AG04450 (cell line): ENCODE results near the gene CES2. TPM values are rescaled to one million over a fixed set of nuclear protein-coding genes. Genes with fewer than 3 reads are reported as not detected.
"Not testable (repeated sequence)": the region's sequence is repeated elsewhere in the genome, so short reads cannot be mapped to it uniquely, and the experiment has no call there.

ENCODE experiments used
- CTCF ChIA-PET: fragments of 300-600, 350-600 bp; formaldehyde crosslinking; extraction: SDS; loops from one replicate; lab custom pipeline; 2022; ENCODE audit warnings: antibody characterized with exemption, inconsistent platforms; lab: Charles Lee
- POLR2A ChIA-PET: fragments of 350-600 bp; formaldehyde crosslinking; extraction: SDS; loops from one replicate; lab custom pipeline; 2021; ENCODE audit warnings: antibody characterized with exemption, inconsistent platforms; lab: Yijun Ruan, JAX
- DNase-seq: peaks from one replicate; pipeline ENCODE4 v3.0.0-alpha.2; 2011; ENCODE audit warnings: low read depth, low spot score
- H3K27ac ChIP-seq: one replicate; pipeline ENCODE4 v1.5.1; 2012; ENCODE audit warnings: low read depth, low read length, control low read depth
- H3K27me3 ChIP-seq: one replicate; pipeline ENCODE4 v1.6.0; 2012; ENCODE audit warnings: low read length; ENCODE audit not compliant: control insufficient read depth, insufficient read depth
- H3K4me3 ChIP-seq: 2 replicates; pipeline ENCODE4 v1.5.1; 2011; ENCODE audit warnings: mild to moderate bottlenecking, low read depth, low read length, control low read depth
- H3K9me3 ChIP-seq: 2 replicates; pipeline ENCODE4 v1.5.1; 2012; ENCODE audit warnings: low read length; ENCODE audit not compliant: control insufficient read depth, insufficient read depth
- polyA plus RNA-seq: library from polyadenylated mRNA; depleted of rRNA; stranded (reverse); fragments of >200 nt; gene quantifications from 2 replicates; pipeline ENCODE4 v1.2.3, GENCODE V29; 2011
- TF ChIP-seq, protein P1 (sequence below): IDR thresholded peaks from 2 replicates; pipeline ENCODE4 v1.5.1; 2011; ENCODE audit warnings: low read depth, low read length, control low read depth, inconsistent platforms

Gene CES2
- polyA plus RNA-seq, 1 experiment, result 20.7 TPM

GRCh38 chr16:66894948-66895688 is 40.2 kb upstream of the CES2 start:
- ChIA-PET POLR2A (interaction anchor here (1.0 to 1.8 kb wide), 2 partner anchors 32 to 38 kb away, joined by 3 to 4 read pairs; no protein-coding TSS in a partner anchor), CTCF (interaction anchor here (0.6 to 5.6 kb wide), 30 partner anchors 9 to 260 kb away, joined by 3 to 77 read pairs (median 5); partner anchors contain the start of genes CDH16, CES3 and RRAD)
- no peak for DNase-seq
- H3K27me3 ChIP-seq, result no peaks in the 10 kb centered on the region
- H3K9me3 ChIP-seq, result no peaks in the 10 kb centered on the region
- H3K27ac ChIP-seq, result peak overlapping the region; percentile 11
- TF ChIP-seq, protein P1, sequence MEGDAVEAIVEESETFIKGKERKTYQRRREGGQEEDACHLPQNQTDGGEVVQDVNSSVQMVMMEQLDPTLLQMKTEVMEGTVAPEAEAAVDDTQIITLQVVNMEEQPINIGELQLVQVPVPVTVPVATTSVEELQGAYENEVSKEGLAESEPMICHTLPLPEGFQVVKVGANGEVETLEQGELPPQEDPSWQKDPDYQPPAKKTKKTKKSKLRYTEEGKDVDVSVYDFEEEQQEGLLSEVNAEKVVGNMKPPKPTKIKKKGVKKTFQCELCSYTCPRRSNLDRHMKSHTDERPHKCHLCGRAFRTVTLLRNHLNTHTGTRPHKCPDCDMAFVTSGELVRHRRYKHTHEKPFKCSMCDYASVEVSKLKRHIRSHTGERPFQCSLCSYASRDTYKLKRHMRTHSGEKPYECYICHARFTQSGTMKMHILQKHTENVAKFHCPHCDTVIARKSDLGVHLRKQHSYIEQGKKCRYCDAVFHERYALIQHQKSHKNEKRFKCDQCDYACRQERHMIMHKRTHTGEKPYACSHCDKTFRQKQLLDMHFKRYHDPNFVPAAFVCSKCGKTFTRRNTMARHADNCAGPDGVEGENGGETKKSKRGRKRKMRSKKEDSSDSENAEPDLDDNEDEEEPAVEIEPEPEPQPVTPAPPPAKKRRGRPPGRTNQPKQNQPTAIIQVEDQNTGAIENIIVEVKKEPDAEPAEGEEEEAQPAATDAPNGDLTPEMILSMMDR, result peak; percentile 93
- H3K4me3 ChIP-seq, result no peak overlapping the region

DNA sequence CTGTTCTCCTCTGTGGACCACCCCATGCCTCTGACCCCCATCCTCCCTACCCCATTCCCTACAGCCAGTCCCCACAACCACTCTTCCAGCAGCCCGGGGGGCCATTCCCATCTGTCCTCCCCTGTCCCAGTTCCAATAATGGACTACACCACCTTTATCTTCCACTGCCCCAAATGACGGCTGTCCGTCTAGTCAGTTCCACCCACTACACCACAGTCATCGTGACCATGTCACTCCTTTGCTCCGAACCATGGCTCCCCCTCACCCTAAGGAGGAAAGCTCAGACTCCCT is 39.7 kb upstream of the CES2 start:
- DNase-seq, result no peak
- ChIA-PET POLR2A (interaction anchor here (1.0 to 1.8 kb wide), 2 partner anchors 31 to 38 kb away, joined by 3 to 4 read pairs; no protein-coding TSS in a partner anchor), CTCF (interaction anchor here (0.6 to 5.6 kb wide), 25 partner anchors 9 to 260 kb away, joined by 3 to 77 read pairs (median 5); partner anchors contain the start of genes CDH16, CES3 and RRAD)
- Histone ChIP-seq H3K9me3 (no peaks in the 10 kb centered on the region), H3K27me3 (no peaks in the 10 kb centered on the region), H3K4me3 (no peak overlapping the region), H3K27ac (no peak overlapping the region)
- TF ChIP-seq, protein P1, result no peak

DNA sequence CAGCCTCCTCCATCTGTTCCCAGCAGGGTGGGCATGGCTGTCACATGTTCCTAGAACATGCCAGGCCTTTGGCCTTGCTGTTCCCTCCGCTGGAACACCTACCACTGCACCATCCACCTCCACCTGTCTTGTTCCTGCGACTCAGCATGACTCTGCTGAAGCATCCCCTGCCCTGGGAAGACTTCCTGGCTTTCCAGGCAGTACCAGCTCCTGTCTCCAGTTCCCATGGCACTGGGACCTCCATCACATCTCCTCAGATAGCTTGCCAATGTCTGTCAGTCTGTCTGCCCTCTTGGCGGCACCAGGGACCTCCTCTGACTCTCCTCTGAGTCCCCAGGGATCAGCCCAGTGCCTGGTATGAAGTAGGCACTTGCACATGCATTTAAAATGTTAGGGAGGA is 39.3 kb upstream of the CES2 start:
- TF ChIP-seq, protein P1, result no peak
- Histone ChIP-seq H3K27ac (no peak overlapping the region), H3K4me3 (no peak overlapping the region), H3K9me3 (no peaks in the 10 kb centered on the region), H3K27me3 (no peaks in the 10 kb centered on the region)
- CTCF ChIA-PET, result interaction anchor here (0.8 to 5.6 kb wide), 19 partner anchors 9 to 259 kb away, joined by 3 to 77 read pairs (median 6); partner anchors contain the start of genes CDH16, CES3 and RRAD
- no peak for DNase-seq
- POLR2A ChIA-PET, result interaction anchor here (1.8 kb wide), 1 partner anchor 38 kb away, joined by 4 read pairs; no protein-coding TSS in a partner anchor

DNA sequence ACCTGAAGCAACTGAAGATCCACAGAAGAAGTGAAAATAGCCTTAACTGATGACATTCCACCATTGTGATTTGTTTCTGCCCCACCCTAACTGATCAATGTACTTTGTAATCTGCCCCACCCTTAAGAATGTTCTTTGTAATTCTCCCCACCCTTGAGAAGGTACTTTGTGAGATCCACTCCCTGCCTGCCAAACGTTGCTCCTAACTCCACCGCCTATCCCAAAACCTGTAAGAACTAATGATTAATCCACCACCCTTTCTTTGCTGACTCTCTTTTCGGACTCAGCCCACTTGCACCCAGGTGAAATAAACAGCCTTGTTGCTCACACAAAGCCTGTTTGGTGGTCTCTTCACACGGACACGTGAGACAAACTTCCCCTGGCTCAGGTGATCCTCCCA is 38.6 kb upstream of the CES2 start:
- H3K27me3 ChIP-seq, DNase-seq, H3K9me3 ChIP-seq, H3K27ac ChIP-seq, POLR2A ChIA-PET, H3K4me3 ChIP-seq: not testable (repeated sequence)
- CTCF ChIA-PET, result interaction anchor here (0.7 to 5.6 kb wide), 6 partner anchors 10 to 146 kb away, joined by 3 to 77 read pairs (median 6); partner anchors contain the start of genes CES3, DYNC1LI2 and RRAD

DNA sequence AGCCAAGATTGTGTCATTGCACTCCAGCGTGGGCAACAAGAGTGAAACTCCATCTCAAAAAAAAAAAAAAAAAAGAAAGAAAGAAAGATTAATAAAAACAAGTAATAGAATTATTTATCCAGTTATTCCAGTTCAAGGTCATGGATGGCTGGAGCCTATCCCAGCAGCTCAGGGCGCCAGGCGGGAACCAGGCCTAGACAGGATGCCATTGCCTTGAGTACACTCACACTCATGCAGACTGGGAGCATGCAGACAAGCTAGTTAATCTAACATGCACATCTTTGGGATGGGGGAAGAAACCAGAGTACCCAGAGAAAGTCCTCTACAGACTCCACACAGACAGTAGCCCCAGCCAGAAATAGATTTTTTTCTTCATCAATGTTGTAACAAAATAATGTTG is 37.1 kb upstream of the CES2 start:
- H3K4me3 ChIP-seq, result no peak overlapping the region
- TF ChIP-seq, protein P1, result no peak
- ChIA-PET CTCF (interaction anchor here (0.7 to 5.6 kb wide), 3 partner anchors 29 to 257 kb away, joined by 3 to 77 read pairs (median 4); partner anchors contain the start of gene RRAD), POLR2A (interaction anchor here (1.1 kb wide), 1 partner anchor 36 kb away, joined by 4 read pairs; the partner anchor contains the start of gene CIAO2B)
- no peaks in the 10 kb centered on the region for H3K27me3 ChIP-seq
- H3K9me3 ChIP-seq, result no peaks in the 10 kb centered on the region
- no peak for DNase-seq
- no peak overlapping the region for H3K27ac ChIP-seq
